HEK293 (cell line): ENCODE results near the gene PARD3.

Experiments used
- CTCF ChIA-PET: fragments of 350-600 bp; formaldehyde crosslinking; extraction: SDS; loops from one replicate; lab custom pipeline; 2021; ENCODE audit warnings: antibody characterized with exemption; lab: Yijun Ruan, JAX
- POLR2A ChIA-PET: fragments of 300-600 bp; formaldehyde crosslinking; extraction: SDS; loops from one replicate; lab custom pipeline; 2020; ENCODE audit warnings: antibody characterized with exemption, inconsistent platforms; lab: Yijun Ruan, JAX
- H3K27ac ChIP-seq: fragments of 200-500 bp; sonication (Bioruptor generic); 2 replicates; pipeline ENCODE4 v1.5.1; 2014; ENCODE audit warnings: low read depth, low read length, control low read depth, inconsistent platforms; ENCODE audit errors: extremely low read depth
- H3K36me3 ChIP-seq, 2 experiments: fragments of 200-500 bp in 1 of 2; sonication (Bioruptor generic) in 1 of 2; 1 replicate in 1 of 2; 2 replicates in 1 of 2; pipeline ENCODE4 v1.5.1; 2014 to 2017; ENCODE audit warnings: inconsistent platforms in 2 of 2, low read length in 2 of 2; ENCODE audit not compliant: control insufficient read depth in 2 of 2, insufficient read depth in 1 of 2
- H3K4me1 ChIP-seq: fragments of 200-500 bp; sonication (Bioruptor generic); 2 replicates; pipeline ENCODE4 v1.5.1; 2014; ENCODE audit warnings: mild to moderate bottlenecking, low read length, inconsistent platforms; ENCODE audit not compliant: control insufficient read depth, insufficient read depth
- H3K4me3 ChIP-seq: 2 replicates; pipeline ENCODE4 v1.5.1; 2011; ENCODE audit warnings: low read depth, mild to moderate bottlenecking, control low read depth, low read length, moderate library complexity
- H3K9me3 ChIP-seq: fragments of 200-500 bp; sonication (Bioruptor generic); 2 replicates; pipeline ENCODE4 v1.5.1; 2014; ENCODE audit warnings: low read depth, low read length, inconsistent platforms; ENCODE audit not compliant: control insufficient read depth, insufficient read depth
- BCL11B ChIP-seq: fragments of 450-650 bp; formaldehyde crosslinking; IDR thresholded peaks from 2 replicates; pipeline ENCODE4 v1.5.1; 2016; ENCODE audit warnings: low read depth, missing biosample characterization, missing genetic modification characterization
- MYNN ChIP-seq: fragments of 450-650 bp; formaldehyde crosslinking; IDR thresholded peaks from 2 replicates; pipeline ENCODE4 v1.5.1; 2016; ENCODE audit warnings: missing biosample characterization, missing genetic modification characterization, borderline replicate concordance
- MZF1 ChIP-seq: fragments of 450-650 bp; formaldehyde crosslinking; IDR thresholded peaks from 2 replicates; pipeline ENCODE4 v1.5.1; 2017; ENCODE audit warnings: missing biosample characterization, missing genetic modification characterization, borderline replicate concordance
- OVOL3 ChIP-seq: fragments of 450-650 bp; formaldehyde crosslinking; IDR thresholded peaks from 2 replicates; pipeline ENCODE4 v1.5.1; 2016; ENCODE audit warnings: missing biosample characterization, missing genetic modification characterization
- RBAK ChIP-seq: fragments of 450-650 bp; formaldehyde crosslinking; IDR thresholded peaks from 2 replicates; pipeline ENCODE4 v1.5.1; 2016; ENCODE audit warnings: missing biosample characterization, missing genetic modification characterization
- SETDB1 ChIP-seq: IDR thresholded peaks from one replicate; pipeline ENCODE4 v1.6.1; 2017; ENCODE audit warnings: mild to moderate bottlenecking, low read length, moderate library complexity, mixed read lengths; ENCODE audit not compliant: insufficient read length
- SP2 ChIP-seq: fragments of 450-650 bp; formaldehyde crosslinking; IDR thresholded peaks from 2 replicates; pipeline ENCODE4 v1.5.1; 2016; ENCODE audit warnings: missing biosample characterization, missing genetic modification characterization
- SP7 ChIP-seq: fragments of 450-650 bp; formaldehyde crosslinking; IDR thresholded peaks from 2 replicates; pipeline ENCODE4 v1.5.1; 2016; ENCODE audit warnings: missing biosample characterization, missing genetic modification characterization
- WT1 ChIP-seq: fragments of 450-650 bp; formaldehyde crosslinking; IDR thresholded peaks from 2 replicates; pipeline ENCODE4 v1.5.1; 2016; ENCODE audit warnings: missing biosample characterization, missing genetic modification characterization
- ZFHX2 ChIP-seq: fragments of 450-650 bp; formaldehyde crosslinking; conservative IDR thresholded peaks from 2 replicates; pipeline ENCODE4 v1.5.1; 2016; ENCODE audit warnings: missing biosample characterization, missing genetic modification characterization
- ZNF138 ChIP-seq: fragments of 450-650 bp; formaldehyde crosslinking; IDR thresholded peaks from 2 replicates; pipeline ENCODE4 v1.5.1; 2016; ENCODE audit warnings: missing biosample characterization, missing genetic modification characterization, borderline replicate concordance
- ZNF157 ChIP-seq: fragments of 450-650 bp; formaldehyde crosslinking; IDR thresholded peaks from 2 replicates; pipeline ENCODE4 v1.5.1; 2016; ENCODE audit warnings: missing biosample characterization, missing genetic modification characterization
- ZNF169 ChIP-seq: fragments of 450-650 bp; formaldehyde crosslinking; IDR thresholded peaks from 2 replicates; pipeline ENCODE4 v1.5.1; 2016; ENCODE audit warnings: missing biosample characterization, missing genetic modification characterization
- ZNF2 ChIP-seq: fragments of 450-650 bp; formaldehyde crosslinking; IDR thresholded peaks from 2 replicates; pipeline ENCODE4 v1.5.1; 2016; ENCODE audit warnings: missing biosample characterization, missing genetic modification characterization
- ZNF202 ChIP-seq: fragments of 450-650 bp; formaldehyde crosslinking; IDR thresholded peaks from 2 replicates; pipeline ENCODE4 v1.5.1; 2016; ENCODE audit warnings: missing biosample characterization, missing genetic modification characterization, borderline replicate concordance
- ZNF433 ChIP-seq: fragments of 450-650 bp; formaldehyde crosslinking; IDR thresholded peaks from 2 replicates; pipeline ENCODE4 v1.5.1; 2016; ENCODE audit warnings: missing biosample characterization, missing genetic modification characterization, low read depth
- ZNF510 ChIP-seq: fragments of 450-650 bp; formaldehyde crosslinking; IDR thresholded peaks from 2 replicates; pipeline ENCODE4 v1.5.1; 2018; ENCODE audit warnings: mild to moderate bottlenecking, missing genetic modification characterization, missing biosample characterization; ENCODE audit not compliant: insufficient replicate concordance
- ZNF530 ChIP-seq: fragments of 450-650 bp; formaldehyde crosslinking; IDR thresholded peaks from 2 replicates; pipeline ENCODE4 v1.5.1; 2016; ENCODE audit warnings: low read depth, missing biosample characterization, missing genetic modification characterization
- ZNF558 ChIP-seq: fragments of 450-650 bp; formaldehyde crosslinking; IDR thresholded peaks from 2 replicates; pipeline ENCODE4 v1.5.1; 2016; ENCODE audit warnings: missing biosample characterization, missing genetic modification characterization
- ZNF629 ChIP-seq: fragments of 450-650 bp; formaldehyde crosslinking; IDR thresholded peaks from 2 replicates; pipeline ENCODE4 v1.5.1; 2017; ENCODE audit warnings: missing biosample characterization, missing genetic modification characterization
- ZNF660 ChIP-seq: fragments of 450-650 bp; IDR thresholded peaks from 2 replicates; pipeline ENCODE4 v1.5.1; 2018; ENCODE audit warnings: missing biosample characterization, mild to moderate bottlenecking, missing genetic modification characterization
- ZNF664 ChIP-seq: fragments of 450-650 bp; formaldehyde crosslinking; IDR thresholded peaks from 2 replicates; pipeline ENCODE4 v1.5.1; 2016; ENCODE audit warnings: missing biosample characterization, missing genetic modification characterization
- ZNF792 ChIP-seq: fragments of 450-650 bp; formaldehyde crosslinking; IDR thresholded peaks from 2 replicates; pipeline ENCODE4 v1.5.1; 2016; ENCODE audit warnings: missing biosample characterization, missing genetic modification characterization
- ZNF837 ChIP-seq: fragments of 450-650 bp; formaldehyde crosslinking; IDR thresholded peaks from 2 replicates; pipeline ENCODE4 v1.5.1; 2016; ENCODE audit warnings: missing biosample characterization, missing genetic modification characterization
- TF ChIP-seq, protein P1 (sequence below): fragments of 450-650 bp; formaldehyde crosslinking; IDR thresholded peaks from 2 replicates; pipeline ENCODE4 v1.5.1; 2016; ENCODE audit warnings: missing biosample characterization, missing genetic modification characterization
- TF ChIP-seq, protein P2 (sequence below): fragments of 450-650 bp; formaldehyde crosslinking; IDR thresholded peaks from 2 replicates; pipeline ENCODE4 v1.5.1; 2017; ENCODE audit warnings: missing biosample characterization, missing genetic modification characterization
- TF ChIP-seq, protein P3 (sequence below): fragments of 450-650 bp; formaldehyde crosslinking; IDR thresholded peaks from 2 replicates; pipeline ENCODE4 v1.5.1; 2016; ENCODE audit warnings: missing biosample characterization, missing genetic modification characterization

Gene PARD3

DNA sequence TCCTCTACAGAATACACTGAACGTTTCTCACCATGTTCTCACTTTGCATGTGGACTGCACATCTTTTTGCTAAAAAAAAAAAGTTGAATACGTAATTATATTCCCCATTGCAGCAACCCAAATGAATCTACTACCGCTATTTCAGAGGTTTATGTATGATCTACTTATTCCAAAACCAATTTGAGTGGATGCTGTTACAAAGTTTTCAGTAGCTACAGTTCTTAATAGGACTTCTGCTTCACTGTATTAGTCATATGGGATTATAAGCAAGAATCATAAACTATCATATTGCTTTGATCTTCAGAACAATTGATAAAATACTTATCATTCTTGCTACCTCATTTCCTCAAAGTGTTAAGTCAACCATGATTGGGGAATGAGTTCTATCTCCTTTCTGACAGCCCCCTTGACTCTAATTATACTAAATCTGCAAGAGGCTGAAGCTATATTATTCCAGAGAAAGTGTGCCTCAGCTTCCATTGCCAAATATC, 257.0 kb downstream of the PARD3 start:
- ChIA-PET POLR2A (no interaction called here), CTCF (interaction anchor here (0.7 kb wide), 1 partner anchor 304 kb away, joined by 3 read pairs; no protein-coding TSS in a partner anchor)
- Histone ChIP-seq H3K9me3 (no peaks in the 10 kb centered on the region), H3K4me3 (no peak overlapping the region), H3K36me3 (no peaks in the 10 kb centered on the region; a peak in 1 of 3 replicates), H3K4me1 (0 out of 2 replicates have a peak, but pooled peaks cover 3% of the 10 kb centered on the region), H3K27ac (no peak overlapping the region)
- TF ChIP-seq ZNF2 (tag by site-specific recombination) (no peak), ZNF664 (tag by site-specific recombination) (no peak), MYNN (tag by site-specific recombination) (no peak), ZNF433 (no peak), SP7 (tag by site-specific recombination) (no peak), ZNF660 (tag by site-specific recombination) (no peak), ZNF169 (tag by site-specific recombination) (no peak)
- TF ChIP-seq, protein P1, sequence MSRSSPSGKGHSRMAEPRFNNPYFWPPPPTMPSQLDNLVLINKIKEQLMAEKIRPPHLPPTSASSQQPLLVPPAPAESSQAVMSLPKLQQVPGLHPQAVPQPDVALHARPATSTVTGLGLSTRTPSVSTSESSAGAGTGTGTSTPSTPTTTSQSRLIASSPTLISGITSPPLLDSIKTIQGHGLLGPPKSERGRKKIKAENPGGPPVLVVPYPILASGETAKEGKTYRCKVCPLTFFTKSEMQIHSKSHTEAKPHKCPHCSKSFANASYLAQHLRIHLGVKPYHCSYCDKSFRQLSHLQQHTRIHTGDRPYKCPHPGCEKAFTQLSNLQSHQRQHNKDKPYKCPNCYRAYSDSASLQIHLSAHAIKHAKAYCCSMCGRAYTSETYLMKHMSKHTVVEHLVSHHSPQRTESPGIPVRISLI (tag by site-specific recombination): no peak
- TF ChIP-seq, protein P2, sequence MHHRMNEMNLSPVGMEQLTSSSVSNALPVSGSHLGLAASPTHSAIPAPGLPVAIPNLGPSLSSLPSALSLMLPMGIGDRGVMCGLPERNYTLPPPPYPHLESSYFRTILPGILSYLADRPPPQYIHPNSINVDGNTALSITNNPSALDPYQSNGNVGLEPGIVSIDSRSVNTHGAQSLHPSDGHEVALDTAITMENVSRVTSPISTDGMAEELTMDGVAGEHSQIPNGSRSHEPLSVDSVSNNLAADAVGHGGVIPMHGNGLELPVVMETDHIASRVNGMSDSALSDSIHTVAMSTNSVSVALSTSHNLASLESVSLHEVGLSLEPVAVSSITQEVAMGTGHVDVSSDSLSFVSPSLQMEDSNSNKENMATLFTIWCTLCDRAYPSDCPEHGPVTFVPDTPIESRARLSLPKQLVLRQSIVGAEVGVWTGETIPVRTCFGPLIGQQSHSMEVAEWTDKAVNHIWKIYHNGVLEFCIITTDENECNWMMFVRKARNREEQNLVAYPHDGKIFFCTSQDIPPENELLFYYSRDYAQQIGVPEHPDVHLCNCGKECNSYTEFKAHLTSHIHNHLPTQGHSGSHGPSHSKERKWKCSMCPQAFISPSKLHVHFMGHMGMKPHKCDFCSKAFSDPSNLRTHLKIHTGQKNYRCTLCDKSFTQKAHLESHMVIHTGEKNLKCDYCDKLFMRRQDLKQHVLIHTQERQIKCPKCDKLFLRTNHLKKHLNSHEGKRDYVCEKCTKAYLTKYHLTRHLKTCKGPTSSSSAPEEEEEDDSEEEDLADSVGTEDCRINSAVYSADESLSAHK (tag by site-specific recombination): no peak

DNA sequence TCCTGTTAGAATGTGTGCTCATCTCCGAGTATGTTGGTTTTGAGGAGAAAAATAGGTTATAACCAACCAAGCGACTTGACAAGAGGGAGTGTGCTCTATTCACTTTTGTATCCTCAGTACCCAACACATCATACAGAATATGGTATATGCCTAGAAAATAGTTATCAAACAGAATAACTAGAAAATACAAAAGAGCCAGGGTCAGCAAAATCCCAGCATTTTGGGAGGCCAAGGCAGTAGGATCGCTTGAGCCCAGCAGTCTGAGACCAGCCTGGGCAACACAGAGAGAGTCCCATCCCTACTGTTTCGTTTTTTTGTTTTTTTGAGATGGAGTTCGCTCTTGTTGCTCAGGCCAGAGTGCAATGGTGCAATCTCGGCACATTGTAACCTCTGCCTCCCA, 257.9 kb downstream of the PARD3 start:
- TF ChIP-seq ZNF837 (tag by site-specific recombination): no peak
- no peak for TF ChIP-seq ZNF157 (tag by site-specific recombination)
- no peak for TF ChIP-seq ZNF629 (tag by site-specific recombination)
- TF ChIP-seq ZNF510 (tag by site-specific recombination): no peak
- TF ChIP-seq MZF1: no peak
- TF ChIP-seq OVOL3 (tag by site-specific recombination): no peak
- no peak for TF ChIP-seq BCL11B (tag by site-specific recombination)
- no peak for TF ChIP-seq ZNF558 (tag by site-specific recombination)
- TF ChIP-seq SETDB1: no peak
- Histone ChIP-seq H3K27ac (no peak overlapping the region), H3K9me3 (no peaks in the 10 kb centered on the region), H3K4me3 (no peak overlapping the region), H3K36me3 (no peaks in the 10 kb centered on the region; a peak in 1 of 3 replicates), H3K4me1 (0 out of 2 replicates have a peak, but pooled peaks cover 3% of the 10 kb centered on the region)
- CTCF ChIA-PET: interaction anchor here (0.9 kb wide), 1 partner anchor 81 kb away, joined by 3 read pairs; no protein-coding TSS in a partner anchor
- POLR2A ChIA-PET: no interaction called here

DNA sequence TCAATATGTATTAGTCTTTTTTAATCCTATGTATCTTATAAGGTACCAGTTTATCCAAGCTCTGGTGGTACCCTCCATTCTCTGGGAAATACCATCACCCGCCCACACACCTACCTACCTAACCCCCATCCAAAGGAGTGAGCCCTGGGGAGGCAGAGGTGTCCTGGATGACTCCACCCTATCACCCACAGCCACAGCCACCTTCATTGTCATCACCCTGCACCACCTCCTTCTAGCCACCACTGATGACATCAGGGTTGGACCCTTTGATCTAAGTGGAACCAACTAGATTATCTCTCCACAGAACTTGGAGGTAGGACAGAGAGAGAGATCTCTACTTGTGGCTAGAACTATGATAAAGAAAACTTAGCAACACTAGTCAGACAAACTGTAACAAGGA, 259.4 kb downstream of the PARD3 start:
- no peaks in the 10 kb centered on the region for H3K9me3 ChIP-seq
- POLR2A ChIA-PET: interaction anchor here (0.7 kb wide), 1 partner anchor 318 kb away, joined by 3 read pairs; no protein-coding TSS in a partner anchor
- CTCF ChIA-PET: no interaction called here
- H3K4me1 ChIP-seq: 0 out of 2 replicates have a peak, but pooled peaks cover 3% of the 10 kb centered on the region
- H3K4me3 ChIP-seq: no peak overlapping the region
- H3K27ac ChIP-seq: no peak overlapping the region
- no peaks in the 10 kb centered on the region; a peak in 1 of 3 replicates for H3K36me3 ChIP-seq
- no peak for TF ChIP-seq SP2 (tag by site-specific recombination)
- no peak for TF ChIP-seq WT1 (tag by site-specific recombination)
- no peak for TF ChIP-seq ZNF792 (tag by site-specific recombination)
- no peak for TF ChIP-seq ZNF202
- TF ChIP-seq, protein P3, sequence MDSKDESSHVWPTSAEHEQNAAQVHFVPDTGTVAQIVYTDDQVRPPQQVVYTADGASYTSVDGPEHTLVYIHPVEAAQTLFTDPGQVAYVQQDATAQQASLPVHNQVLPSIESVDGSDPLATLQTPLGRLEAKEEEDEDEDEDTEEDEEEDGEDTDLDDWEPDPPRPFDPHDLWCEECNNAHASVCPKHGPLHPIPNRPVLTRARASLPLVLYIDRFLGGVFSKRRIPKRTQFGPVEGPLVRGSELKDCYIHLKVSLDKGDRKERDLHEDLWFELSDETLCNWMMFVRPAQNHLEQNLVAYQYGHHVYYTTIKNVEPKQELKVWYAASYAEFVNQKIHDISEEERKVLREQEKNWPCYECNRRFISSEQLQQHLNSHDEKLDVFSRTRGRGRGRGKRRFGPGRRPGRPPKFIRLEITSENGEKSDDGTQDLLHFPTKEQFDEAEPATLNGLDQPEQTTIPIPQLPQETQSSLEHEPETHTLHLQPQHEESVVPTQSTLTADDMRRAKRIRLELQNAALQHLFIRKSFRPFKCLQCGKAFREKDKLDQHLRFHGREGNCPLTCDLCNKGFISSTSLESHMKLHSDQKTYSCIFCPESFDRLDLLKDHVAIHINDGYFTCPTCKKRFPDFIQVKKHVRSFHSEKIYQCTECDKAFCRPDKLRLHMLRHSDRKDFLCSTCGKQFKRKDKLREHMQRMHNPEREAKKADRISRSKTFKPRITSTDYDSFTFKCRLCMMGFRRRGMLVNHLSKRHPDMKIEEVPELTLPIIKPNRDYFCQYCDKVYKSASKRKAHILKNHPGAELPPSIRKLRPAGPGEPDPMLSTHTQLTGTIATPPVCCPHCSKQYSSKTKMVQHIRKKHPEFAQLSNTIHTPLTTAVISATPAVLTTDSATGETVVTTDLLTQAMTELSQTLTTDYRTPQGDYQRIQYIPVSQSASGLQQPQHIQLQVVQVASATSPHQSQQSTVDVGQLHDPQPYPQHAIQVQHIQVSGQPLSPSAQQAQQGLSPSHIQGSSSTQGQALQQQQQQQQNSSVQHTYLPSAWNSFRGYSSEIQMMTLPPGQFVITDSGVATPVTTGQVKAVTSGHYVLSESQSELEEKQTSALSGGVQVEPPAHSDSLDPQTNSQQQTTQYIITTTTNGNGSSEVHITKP: peak; percentile 45
- peak; percentile 79 for TF ChIP-seq ZFHX2 (tag by site-specific recombination)
- TF ChIP-seq RBAK (tag by site-specific recombination): no peak
- no peak for TF ChIP-seq ZNF530 (tag by site-specific recombination)
- no peak for TF ChIP-seq ZNF138 (tag by site-specific recombination)
